GM12878 (cell line): ENCODE data around the gene RASAL2. TPM values are rescaled to one million over a fixed set of nuclear protein-coding genes. Genes with fewer than 3 reads are reported as not detected.

Experiments
- ATAC-seq: fragments of 200-7000 bp; cut with Tn5 transposase; 3 replicates; pipeline ENCODE4 v1.9.1; 2020; ENCODE audit warnings: mild to moderate bottlenecking, moderate library complexity
- BruUV-seq: library from RNA; stranded (reverse); fragments of 400-500 nt; replicated peaks from 2 replicates; lab custom pipeline; 2021; lab: Mats Ljungman, UMichigan
- CTCF ChIA-PET: fragments of 300-600 bp; sonication (Branson Sonifier 250); formaldehyde crosslinking; extraction: SDS; loops from one replicate; lab custom pipeline; 2021; ENCODE audit warnings: inconsistent platforms; lab: Yijun Ruan, JAX
- POLR2A ChIA-PET: fragments of 350-600 bp; formaldehyde crosslinking; extraction: SDS; loops from one replicate; lab custom pipeline; 2021; ENCODE audit warnings: inconsistent platforms; lab: Charles Lee
- RAD21 ChIA-PET: fragments of 300-600 bp; sonication (Branson Sonifier 250); formaldehyde crosslinking; loops from one replicate; lab custom pipeline; 2023; ENCODE audit warnings: antibody characterized with exemption; ENCODE audit not compliant: unreplicated experiment; lab: Charles Lee
- SMC1A ChIA-PET: fragments of 300-600 bp; sonication (Branson Sonifier 250); formaldehyde crosslinking; loops from one replicate; lab custom pipeline; 2023; ENCODE audit not compliant: unreplicated experiment, uncharacterized antibody; lab: Charles Lee
- DNase-seq: peaks from one replicate; pipeline ENCODE4 v3.0.0-alpha.2; 2011; ENCODE audit warnings: low read depth, low spot score
- FAIRE-seq: peaks from 3 replicates; lab custom pipeline; 2011; peaks lifted over from hg19 to GRCh38; lab: Jason Lieb, UNC
- H2AFZ ChIP-seq: 2 replicates; pipeline ENCODE4 v1.6.0; 2011; ENCODE audit warnings: low read depth, low read length, control low read depth; ENCODE audit not compliant: control insufficient read depth
- H3K27ac ChIP-seq: 2 replicates; pipeline ENCODE4 v1.5.1; 2011; ENCODE audit warnings: control low read depth; ENCODE audit not compliant: control insufficient read depth, insufficient read depth
- H3K27me3 ChIP-seq, 2 experiments: replicated peaks in 1 of 2; 2 replicates each; pipeline versions ENCODE4 v1.6.0 to v1.6.1; 2011; ENCODE audit warnings: low read length in 1 of 2; ENCODE audit not compliant: control insufficient read depth in 2 of 2, insufficient read depth in 2 of 2
- H3K36me3 ChIP-seq, 2 experiments: 2 replicates each; pipeline ENCODE4 v1.5.1; 2011; ENCODE audit warnings: low read length in 1 of 2; ENCODE audit not compliant: control insufficient read depth in 2 of 2, insufficient read depth in 2 of 2
- H3K4me1 ChIP-seq: 2 replicates; pipeline ENCODE4 v1.6.1; 2011; ENCODE audit warnings: mild to moderate bottlenecking, low read length, moderate library complexity, mixed read lengths; ENCODE audit not compliant: control insufficient read depth, insufficient read depth
- H3K4me2 ChIP-seq: 2 replicates; pipeline ENCODE4 v1.6.0; 2011; ENCODE audit warnings: control low read depth; ENCODE audit not compliant: control insufficient read depth, insufficient read depth
- H3K4me3 ChIP-seq: fragments of 200-600 bp; sonication (generic); 2 replicates; pipeline ENCODE4 v1.5.1; 2016
- H3K79me2 ChIP-seq: 2 replicates; pipeline ENCODE4 v1.6.0; 2011; ENCODE audit warnings: low read length; ENCODE audit not compliant: control insufficient read depth, insufficient read depth
- H3K9ac ChIP-seq: 2 replicates; pipeline ENCODE4 v1.8.0; 2011; ENCODE audit warnings: low read length, control low read depth, mixed read lengths; ENCODE audit not compliant: control insufficient read depth, insufficient read depth
- H3K9me3 ChIP-seq: replicated peaks from 3 replicates; pipeline ENCODE4 v1.5.1; 2011; ENCODE audit warnings: mild to moderate bottlenecking, low read length; ENCODE audit not compliant: control insufficient read depth, insufficient read depth
- H4K20me1 ChIP-seq: 2 replicates; pipeline ENCODE4 v1.6.0; 2011; ENCODE audit not compliant: control insufficient read depth, insufficient read depth
- BACH1 ChIP-seq: fragments of 450-650 bp; IDR thresholded peaks from 2 replicates; pipeline ENCODE4 v1.6.1; 2017; ENCODE audit warnings: mild to moderate bottlenecking, borderline replicate concordance
- ETV6 ChIP-seq, 2 experiments: fragments of 450-650 bp in 1 of 2; IDR thresholded peaks in 1 of 2; conservative IDR thresholded peaks in 1 of 2; 2 replicates each; pipeline ENCODE4 v1.6.1; 2014; ENCODE audit warnings: antibody characterized with exemption in 1 of 2, borderline replicate concordance in 1 of 2, low read depth in 1 of 2, mild to moderate bottlenecking in 1 of 2, moderate library complexity in 1 of 2
- EZH2 ChIP-seq: IDR thresholded peaks from 2 replicates; pipeline ENCODE4 v1.6.1; 2012; ENCODE audit warnings: low read depth, mild to moderate bottlenecking, control low read depth, inconsistent platforms, low read length, borderline replicate concordance; ENCODE audit not compliant: control insufficient read depth
- JUNB ChIP-seq: IDR thresholded peaks from 2 replicates; pipeline ENCODE4 v1.6.1; 2016; ENCODE audit warnings: antibody characterized with exemption, mild to moderate bottlenecking
- NR2C1 ChIP-seq: fragments of 450-650 bp; IDR thresholded peaks from 2 replicates; pipeline ENCODE4 v1.6.1; 2017; ENCODE audit warnings: antibody characterized with exemption, mild to moderate bottlenecking, moderate library complexity
- NR2C2 ChIP-seq: IDR thresholded peaks from 2 replicates; pipeline ENCODE4 v1.6.1; 2011; ENCODE audit warnings: borderline replicate concordance, low read depth; ENCODE audit not compliant: control insufficient read depth, insufficient read length
- RFX5 ChIP-seq: IDR thresholded peaks from 2 replicates; pipeline ENCODE4 v1.6.1; 2011; ENCODE audit warnings: low read depth, low read length, improper control_type of control experiment
- TAF1 ChIP-seq: IDR thresholded peaks from 2 replicates; pipeline ENCODE4 v1.6.1; 2011; ENCODE audit warnings: mild to moderate bottlenecking, low read depth, low read length, borderline replicate concordance
- TARDBP ChIP-seq: IDR thresholded peaks from 2 replicates; pipeline ENCODE4 v1.6.1; 2016; ENCODE audit warnings: borderline replicate concordance
- ZBED1 ChIP-seq: IDR thresholded peaks from 2 replicates; pipeline ENCODE4 v1.6.1; 2016; ENCODE audit warnings: borderline replicate concordance
- WGBS: methylation state at CpG from one replicate; pipeline ENCODE4 v1.1.6; 2016; ENCODE audit warnings: low lambda C conversion rate; ENCODE audit not compliant: insufficient replicate concordance, insufficient coverage; ENCODE audit errors: missing lambda C conversion rate; 5-methylcytosine and 5-hydroxymethylcytosine counted together
- in situ Hi-C: fragments of 300-500 bp; cut with MboI; formaldehyde crosslinking; loops from 9 replicates; pipeline ENCODE4 v1.14.3; 2018; ENCODE audit warnings: mixed read lengths
- intact Hi-C: fragments of 100-400 bp; cut with micrococcal nuclease; formaldehyde crosslinking; loops from one replicate; pipeline ENCODE4 v1.14.2; 2022; ENCODE audit not compliant: unreplicated experiment
- polyA plus RNA-seq, 11 experiments: library from polyadenylated mRNA; depleted of rRNA in 4 of 11; unstranded in 6 of 11; stranded (reverse) in 5 of 11; fragments of >200 nt; fragmentation: Nextera tagmentation in 4 of 11; fragmentation: Illumina TruSeq in 1 of 11; extraction: Ambion mirVana in 4 of 11; extraction: Trizol in 1 of 11; gene quantifications; 1 replicate in 1 of 11; 2 replicates in 10 of 11; pipeline versions ENCODE4 v1.2.1 to v1.2.3, GENCODE V29; 2011 to 2016; ENCODE audit warnings: inconsistent platforms in 2 of 11, missing spikeins in 2 of 11, low read depth in 1 of 11
- total RNA-seq, 4 experiments: library from RNA; depleted of rRNA in 3 of 4; stranded (reverse); fragments of >200 nt in 3 of 4; fragmentation: Illumina TruSeq in 1 of 4; extraction: Trizol in 1 of 4; gene quantifications; 2 replicates each; pipeline versions ENCODE4 v1.2.1 to v1.2.3, GENCODE V29; 2013 to 2021
- TF ChIP-seq, protein P1 (sequence below): fragments of 450-650 bp; IDR thresholded peaks from 2 replicates; pipeline ENCODE4 v1.6.1; 2016; ENCODE audit warnings: mild to moderate bottlenecking

Gene RASAL2
- total and polyA plus RNA-seq, 10 of the 15 experiments (the other 5 are each of a cell fraction or from before 2014, with no cell fraction given), result 0.02 to 6.9 (median 0.17) TPM; not detected in 1

DNA sequence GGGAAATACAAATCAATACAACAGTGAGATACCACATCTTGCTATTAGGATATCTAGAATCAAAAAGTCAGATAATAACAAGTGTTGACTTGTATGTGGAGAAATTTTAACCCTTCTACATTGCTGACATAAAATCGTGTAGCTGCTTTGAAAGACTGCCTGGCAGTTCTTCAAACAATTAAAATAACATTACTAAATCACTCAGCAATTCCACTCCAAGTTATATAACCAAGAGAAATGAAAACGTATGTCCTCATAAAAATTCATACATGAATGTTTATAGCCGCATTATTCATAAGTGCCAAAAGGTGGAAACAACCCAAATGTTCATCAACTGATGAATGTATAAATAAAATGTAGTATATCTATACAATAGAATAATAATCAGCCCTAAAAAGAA is 164.6 kb downstream of the RASAL2 start:
- WGBS, result 32% methylated on average over 3 of the region's 3 CpGs
- in situ Hi-C loops, result no loop called here
- POLR2A ChIA-PET, result no interaction called here
- SMC1A ChIA-PET, result no interaction called here
- Histone ChIP-seq H4K20me1 (no peaks in the 10 kb centered on the region), H3K36me3 (no peaks in the 10 kb centered on the region), H3K27ac (no peak overlapping the region), H3K79me2 (no peaks in the 10 kb centered on the region), H3K27me3 (no peaks in the 10 kb centered on the region), H3K4me1 (no peaks in the 10 kb centered on the region), H3K4me3 (no peak overlapping the region), H2AFZ (no peak overlapping the region), H3K9me3 (no peaks in the 10 kb centered on the region), H3K4me2 (no peak overlapping the region), H3K9ac (no peak overlapping the region)
- CTCF ChIA-PET, result no interaction called here
- FAIRE-seq (no peak), DNase-seq (no peak), ATAC-seq (no peak)
- TF ChIP-seq JUNB (no peak), BACH1 (no peak), TAF1 (no peak), NR2C2 (no peak), ZBED1 (no peak), RFX5 (no peak), EZH2 (no peak), TARDBP (no peak), NR2C1 (no peak), ETV6 (conservative IDR thresholded peaks at IDR 0.05 in 1 of 2, IDR thresholded peaks at IDR 0.05 in 1 of 2; ENCODE audit: borderline replicate concordance in 1 of 2, low read depth in 1 of 2) (no peak)
- TF ChIP-seq, protein P1, sequence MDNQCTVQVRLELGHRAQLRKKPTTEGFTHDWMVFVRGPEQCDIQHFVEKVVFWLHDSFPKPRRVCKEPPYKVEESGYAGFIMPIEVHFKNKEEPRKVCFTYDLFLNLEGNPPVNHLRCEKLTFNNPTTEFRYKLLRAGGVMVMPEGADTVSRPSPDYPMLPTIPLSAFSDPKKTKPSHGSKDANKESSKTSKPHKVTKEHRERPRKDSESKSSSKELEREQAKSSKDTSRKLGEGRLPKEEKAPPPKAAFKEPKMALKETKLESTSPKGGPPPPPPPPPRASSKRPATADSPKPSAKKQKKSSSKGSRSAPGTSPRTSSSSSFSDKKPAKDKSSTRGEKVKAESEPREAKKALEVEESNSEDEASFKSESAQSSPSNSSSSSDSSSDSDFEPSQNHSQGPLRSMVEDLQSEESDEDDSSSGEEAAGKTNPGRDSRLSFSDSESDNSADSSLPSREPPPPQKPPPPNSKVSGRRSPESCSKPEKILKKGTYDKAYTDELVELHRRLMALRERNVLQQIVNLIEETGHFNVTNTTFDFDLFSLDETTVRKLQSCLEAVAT, result no peak
- RAD21 ChIA-PET, result no interaction called here
- BruUV-seq, result no TSS peak
- intact Hi-C loops, result no loop called here
